Medulla oblongata (tissue), 1 donor: ENCODE results near the gene HOXA7.
A peak's percentile ranks its signal among the peaks of the same experiment; 100 is the strongest.

Experiments
- DNase-seq: peaks from one replicate; pipeline ENCODE4 v3.0.0-alpha.2; 2015; ENCODE audit errors: extremely low spot score

The HOXA7 gene

DNA sequence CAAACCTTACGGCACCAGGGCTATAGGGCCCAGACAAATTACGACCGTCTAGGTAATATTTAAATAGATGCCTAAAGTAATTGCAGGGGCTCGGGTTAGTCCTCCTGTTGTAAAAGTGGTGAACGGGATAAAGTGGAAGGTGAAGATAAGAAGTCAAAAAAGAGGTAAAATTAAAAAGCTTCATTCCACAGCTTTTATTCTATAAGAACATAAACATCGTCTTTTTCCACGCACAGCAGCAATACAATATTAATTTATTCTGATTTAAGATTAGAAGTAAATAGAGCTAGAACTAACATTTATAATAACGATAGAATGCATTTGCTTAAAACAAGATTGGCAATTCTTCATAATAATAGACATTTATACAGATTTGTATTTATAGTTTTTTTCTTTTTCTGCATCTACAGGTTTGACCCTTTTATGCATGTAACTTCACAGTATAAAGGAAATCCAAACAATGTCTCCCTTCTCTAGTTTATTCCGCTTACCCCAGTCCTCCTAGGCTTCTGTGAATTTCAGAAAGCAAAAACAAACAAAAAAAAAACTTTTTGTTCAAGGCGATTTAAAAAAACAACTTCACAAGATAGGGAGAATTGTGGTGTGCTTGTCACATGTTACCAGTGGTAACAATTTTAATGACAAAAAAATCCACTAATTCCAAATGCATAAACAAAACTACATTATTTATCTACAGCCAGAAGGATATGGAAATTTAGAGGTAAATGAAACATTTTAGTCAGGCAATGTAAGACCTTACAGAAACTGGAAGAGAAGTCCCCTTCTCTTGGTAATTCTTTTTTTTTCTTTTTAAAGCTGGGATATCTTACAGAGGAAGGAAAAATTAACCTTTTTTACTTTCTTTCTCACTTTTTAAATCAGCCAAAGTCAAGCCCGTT lies 14.2 kb upstream of the HOXA7 start:
- no peak for DNase-seq

GRCh38 chr7:27169658-27170425 lies 13.4 kb upstream of the HOXA7 start:
- no peak for DNase-seq

DNA sequence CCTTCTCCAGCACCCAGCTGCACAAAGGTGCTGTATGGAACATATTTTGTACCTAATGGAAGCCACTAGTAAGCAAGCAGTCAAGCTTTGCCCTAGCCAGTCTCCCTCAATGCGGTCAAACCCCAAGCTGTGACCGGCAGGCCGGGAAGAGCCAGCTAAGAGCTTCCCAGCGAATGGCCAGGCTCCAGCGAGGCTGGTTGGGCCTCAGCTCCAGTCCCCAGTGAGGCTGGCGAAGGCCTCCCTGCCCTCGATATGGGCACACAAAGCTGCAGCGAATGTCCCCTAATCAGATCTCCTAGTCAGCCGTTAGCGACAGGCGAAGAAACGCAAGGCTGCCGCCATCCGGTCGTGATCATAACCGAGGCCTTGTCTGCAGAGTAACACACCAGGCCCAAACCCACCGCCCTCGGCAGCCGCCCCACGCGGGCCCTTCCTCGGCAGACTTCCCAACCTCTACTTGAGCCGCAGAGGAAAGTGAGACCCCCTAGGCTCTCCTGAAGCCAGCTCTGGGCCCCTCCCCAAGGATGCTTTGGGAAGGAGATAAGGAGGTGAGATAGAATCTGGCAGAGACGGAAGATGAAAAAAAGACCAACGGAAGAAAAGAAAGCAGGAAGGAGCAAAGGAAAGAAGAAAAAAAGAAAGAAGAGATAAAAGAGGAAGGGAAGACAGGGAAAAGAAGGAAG lies 11.9 kb upstream of the HOXA7 start:
- no peak for DNase-seq

GRCh38 chr7:27167916-27168264 lies 11.4 kb upstream of the HOXA7 start:
- no peak for DNase-seq

DNA sequence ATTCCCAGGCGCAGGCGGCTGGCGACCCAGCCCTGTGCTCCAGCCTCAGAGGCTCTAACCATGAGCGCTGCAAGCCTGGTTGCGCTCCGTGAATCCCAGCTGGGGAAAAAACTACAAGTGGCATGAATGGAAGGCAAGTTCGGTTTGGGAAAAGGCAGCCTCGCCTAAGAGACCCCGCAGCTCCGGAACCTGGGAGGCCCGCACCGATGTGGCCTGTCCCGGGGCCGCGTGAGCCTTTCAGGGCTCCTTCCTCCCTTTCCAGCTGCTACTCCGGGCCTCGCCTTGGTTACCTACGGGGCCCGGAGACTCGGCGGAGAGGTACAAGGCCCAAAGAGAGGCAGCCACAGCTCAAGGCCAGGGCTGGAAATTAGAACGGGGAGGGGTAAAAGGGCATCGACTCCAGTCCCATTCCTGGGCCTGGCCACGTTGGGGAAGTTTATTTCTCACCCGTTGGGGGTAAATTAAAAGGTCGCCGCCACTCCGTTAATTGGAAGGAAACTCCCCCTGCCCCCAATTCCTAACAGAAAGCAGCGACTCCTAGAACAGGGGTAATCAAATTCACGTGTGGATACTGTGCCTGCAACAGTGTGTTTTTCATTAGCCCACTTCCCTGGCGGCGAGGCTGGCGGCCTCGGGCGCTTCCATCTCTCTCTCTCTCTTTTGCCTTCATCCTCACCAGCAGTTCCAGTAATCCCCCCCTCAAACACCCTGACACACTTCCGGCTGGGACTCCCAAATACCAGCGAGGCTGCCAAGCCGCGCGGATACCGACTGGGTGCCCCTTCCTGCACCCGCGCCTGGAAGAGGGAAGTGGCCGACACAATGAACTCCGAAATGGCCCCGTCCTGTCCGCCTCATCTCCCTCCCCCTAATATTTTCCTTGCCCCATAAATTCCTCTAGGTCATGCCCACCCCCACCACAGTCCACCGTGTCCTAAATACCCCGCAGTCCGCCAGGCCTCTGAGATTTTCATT lies 10.3 kb upstream of the HOXA7 start:
- no peak for DNase-seq

- DNase-seq: no peak
Observed at GRCh38 chr7:27165996-27166530, 9.6 kb upstream of the HOXA7 start.

DNA sequence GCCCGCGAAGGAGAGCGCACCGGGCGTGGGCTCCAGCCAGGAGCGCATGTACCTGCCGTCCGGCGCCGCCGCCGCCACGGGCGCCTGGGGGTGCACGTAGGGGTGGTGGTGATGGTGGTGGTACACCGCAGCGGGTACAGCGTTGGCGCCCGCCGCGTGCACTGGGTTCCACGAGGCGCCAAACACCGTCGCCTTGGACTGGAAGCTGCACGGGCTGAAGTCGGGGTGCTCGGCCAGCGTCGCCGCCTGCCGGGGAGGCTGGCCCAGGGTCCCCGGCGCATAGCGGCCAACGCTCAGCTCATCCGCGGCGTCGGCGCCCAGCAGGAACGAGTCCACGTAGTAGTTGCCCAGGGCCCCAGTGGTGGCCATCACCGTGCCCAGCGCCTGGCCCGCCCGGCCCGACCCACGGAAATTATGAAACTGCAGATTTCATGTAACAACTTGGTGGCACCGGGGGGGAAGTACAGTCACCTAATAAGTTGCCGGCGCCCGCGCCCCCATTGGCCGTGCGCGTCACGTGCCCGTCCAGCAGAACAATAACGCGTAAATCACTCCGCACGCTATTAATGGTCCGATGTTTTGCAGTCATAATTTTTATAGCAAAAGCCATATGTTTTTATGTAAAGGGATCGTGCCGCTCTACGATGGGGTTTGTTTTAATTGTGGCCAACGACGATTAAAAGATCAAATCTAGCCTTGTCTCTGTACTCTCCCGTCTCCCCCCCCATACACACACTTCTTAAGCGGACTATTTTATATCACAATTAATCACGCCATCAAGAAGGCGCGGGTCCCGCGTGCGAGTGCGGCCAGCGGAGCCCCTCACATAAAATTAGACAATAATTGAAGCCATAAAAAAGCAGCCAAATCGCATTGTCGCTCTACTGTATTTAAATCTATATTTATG lies 8.9 kb upstream of the HOXA7 start, which contains the start of gene HOXA9:
Gene HOXA9 (minus strand): TSS at position 449 of the 907 bp plus-strand sequence. CDS start 80 bp downstream, at position 369.
- no peak for DNase-seq

GRCh38 chr7:27164367-27165088 lies 8.1 kb upstream of the HOXA7 start:
- DNase-seq: no peak

DNA sequence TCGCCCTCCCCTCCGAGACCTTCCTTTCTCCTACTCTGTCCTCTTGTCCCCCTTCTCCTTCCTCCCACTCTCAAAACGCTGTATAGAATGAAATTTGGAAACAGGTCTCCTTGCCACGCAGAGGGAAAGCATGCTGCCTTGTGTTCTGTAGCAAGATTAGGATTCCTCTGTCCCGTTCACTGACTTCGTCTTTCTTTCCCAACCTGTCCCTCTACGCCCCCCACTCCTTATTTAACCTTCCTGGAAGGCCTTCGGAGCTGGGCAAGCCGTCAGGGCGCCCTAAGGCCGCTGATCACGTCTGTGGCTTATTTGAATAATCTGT lies 7.5 kb upstream of the HOXA7 start:
- DNase-seq: no peak

DNA sequence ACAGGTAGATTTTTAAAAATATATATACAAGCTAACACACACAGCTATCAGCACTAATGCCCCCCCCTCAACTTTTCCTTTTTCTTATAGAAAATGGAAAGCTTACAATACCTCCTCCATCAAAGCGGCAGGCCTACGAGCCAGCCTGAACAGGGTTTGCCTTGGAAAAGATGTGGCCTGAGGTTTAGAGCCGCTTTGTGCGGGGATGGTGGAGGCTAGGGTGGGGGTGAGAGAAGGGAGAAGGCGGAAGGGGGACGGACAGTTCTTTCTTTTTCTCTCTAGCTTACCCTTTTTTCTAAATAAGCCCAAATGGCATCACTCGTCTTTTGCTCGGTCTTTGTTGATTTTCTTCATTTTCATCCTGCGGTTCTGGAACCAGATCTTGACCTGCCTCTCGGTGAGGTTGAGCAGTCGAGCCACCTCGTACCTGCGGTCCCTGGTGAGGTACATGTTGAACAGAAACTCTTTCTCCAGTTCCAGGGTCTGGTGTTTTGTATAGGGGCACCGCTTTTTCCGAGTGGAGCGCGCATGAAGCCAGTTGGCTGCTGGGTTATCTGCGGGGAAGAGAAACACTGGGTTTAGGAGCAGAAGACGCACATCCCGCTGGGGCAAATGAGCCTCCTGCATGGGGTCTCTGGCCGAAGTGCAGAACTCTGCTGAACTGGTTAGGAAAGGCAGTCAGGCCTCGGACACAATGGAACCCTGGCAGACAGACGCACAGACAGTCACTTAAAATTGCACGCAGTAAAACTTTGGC lies 7.0 kb upstream of the HOXA7 start:
- no peak for DNase-seq

DNA sequence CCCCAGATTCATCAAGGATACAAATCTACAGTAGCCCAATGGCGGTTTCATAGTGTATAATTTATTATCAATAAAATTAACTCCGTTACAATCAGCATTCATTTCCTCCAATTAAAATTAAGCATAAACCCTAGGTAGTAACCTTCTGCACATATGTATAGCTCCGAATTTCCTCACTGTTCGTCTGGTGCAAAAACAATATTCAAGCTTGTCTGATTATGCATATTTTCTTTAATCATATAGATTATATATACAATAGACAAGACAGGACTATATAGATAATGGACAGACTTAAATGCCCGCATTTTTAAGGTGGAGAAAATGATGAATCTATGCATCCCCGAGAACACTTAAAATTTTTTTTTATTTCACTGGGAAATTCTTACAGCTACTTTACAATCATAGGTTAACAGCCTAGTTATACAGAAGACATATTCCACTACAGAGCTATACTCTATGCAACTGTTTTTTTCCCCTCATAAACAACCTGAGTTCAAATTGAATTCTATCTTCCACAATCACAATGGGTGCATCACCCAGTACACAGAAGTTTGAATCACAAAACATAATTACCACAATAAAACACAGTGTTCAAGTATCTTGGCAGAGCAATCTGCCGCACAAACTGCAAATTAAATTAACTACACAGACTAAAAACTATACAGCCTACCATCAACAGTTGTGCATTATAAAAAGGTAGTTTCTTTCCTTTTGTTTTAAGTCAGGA lies 6.2 kb upstream of the HOXA7 start:
- DNase-seq: no peak

DNA sequence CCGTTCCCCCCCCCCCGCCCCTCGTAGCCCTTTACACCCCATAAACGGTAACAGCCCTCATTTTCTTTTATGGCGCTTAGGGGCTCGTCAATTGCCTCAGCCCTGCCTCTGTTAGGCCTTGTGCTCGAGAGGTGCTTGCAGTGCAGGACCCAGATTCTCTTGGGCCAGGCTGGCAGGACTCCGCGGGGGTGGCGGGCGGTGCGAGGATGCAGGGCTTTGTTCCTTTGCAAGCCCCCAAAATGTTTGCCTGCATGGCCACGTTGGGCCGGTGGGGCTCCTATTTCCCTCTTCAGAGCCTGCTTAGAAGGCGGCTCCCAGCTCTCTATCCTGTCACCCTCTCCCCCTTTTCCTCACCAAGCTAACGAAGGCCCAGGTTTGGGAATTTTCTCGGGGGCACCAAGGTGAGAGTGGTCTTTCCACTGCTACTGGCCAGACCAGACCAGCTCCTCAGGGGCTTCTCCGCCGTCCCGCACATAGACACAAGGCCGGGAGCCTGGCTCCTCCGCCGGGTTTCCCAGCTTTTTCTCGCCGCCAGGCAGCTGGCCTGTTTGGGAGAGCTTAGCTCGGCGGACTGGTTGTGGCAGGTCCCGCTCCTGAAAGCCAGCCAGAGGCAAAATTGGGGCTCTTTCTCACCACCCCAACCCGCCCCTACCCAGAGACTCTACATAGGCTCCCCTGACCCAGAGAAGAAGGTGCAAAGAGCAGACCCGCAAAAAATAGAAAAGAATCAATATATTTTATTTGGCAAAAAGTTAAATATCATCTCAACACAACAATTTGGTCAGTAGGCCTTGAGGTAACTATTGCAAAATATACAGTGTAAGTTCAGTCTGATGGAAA lies 5.5 kb upstream of the HOXA7 start:
- no peak for DNase-seq

DNA sequence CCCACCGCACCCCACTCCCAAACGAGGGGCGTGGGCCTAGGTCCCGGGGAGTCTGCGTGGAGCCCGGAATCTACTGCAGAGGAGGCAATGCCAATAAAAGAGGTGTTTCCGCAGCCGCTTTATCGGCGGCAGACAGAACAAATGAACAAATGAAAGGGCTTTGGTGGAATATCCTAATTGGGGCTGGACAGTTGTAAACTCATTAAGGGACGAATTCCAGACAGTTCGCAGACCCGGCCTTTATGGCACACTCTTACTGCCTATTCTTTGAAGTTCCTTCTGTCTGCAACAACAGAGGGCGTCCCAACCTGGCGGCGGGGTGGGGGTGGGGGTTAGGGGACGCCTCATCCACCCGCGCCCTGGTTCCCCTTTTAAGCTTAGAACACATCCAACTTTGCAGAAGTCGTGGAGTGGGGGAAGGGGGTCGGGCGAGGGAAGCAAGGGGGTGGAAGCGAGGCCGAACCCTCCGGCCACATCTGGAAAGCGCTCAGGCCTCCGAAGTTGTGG lies 4.8 kb upstream of the HOXA7 start:
- DNase-seq: peak; percentile 53

DNA sequence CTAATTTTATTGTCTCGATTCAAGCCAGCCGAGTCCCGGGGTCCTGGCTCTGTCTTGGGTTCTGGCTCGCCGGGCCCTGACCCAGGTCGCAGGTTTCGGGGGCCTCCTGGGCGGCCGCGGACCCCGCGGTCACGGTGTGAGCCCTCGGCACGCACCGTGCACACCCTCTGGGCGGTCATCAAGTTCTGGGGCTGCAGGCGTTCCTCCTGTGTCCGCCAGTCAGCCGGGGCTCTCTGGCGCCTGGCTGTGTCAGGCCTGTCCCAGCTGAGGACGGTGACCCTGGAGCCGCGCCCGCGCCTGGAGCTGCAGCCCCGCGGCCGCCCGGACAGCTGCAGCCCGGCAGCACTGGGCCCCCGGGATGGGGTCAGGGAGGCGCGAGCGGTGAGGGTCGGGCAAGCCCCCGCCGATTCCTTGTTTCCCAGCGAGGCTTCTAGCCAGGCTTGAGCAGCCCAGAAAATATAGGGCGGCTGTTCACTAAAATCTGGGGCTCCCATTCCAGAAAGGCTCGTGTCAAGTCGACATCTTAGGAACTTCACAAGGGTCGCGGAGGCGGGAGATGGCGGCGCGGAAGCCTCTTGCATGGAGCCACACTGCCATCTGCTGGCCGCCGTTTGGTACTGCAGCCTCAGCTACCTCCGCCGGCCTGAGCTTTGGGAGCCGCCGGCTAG lies 4.2 kb upstream of the HOXA7 start:
- peak; percentile 88 for DNase-seq

DNA sequence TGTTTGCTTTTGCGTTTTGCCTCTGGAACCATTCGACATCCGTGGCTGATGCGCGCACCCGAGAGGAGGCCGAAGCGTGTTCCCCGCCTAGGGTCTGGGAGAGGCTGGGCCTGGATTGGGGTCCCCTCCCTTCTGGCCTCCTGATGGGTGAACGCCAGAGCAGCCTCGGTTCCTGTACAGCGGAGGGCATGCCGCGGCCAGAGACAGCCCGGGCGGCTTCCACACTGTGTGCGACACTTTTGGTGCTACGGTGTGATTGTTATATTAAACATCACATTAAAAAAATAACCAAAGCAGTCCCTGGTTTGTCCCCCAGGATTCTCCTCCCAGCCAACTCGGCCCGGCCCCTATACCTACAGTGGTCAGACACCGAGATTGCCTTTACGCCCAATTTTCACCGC lies 3.7 kb upstream of the HOXA7 start:
- DNase-seq: no peak
